ENCODE results near the gene B9D1. TPM values are rescaled to one million over a fixed set of nuclear protein-coding genes. Genes with fewer than 3 reads are reported as not detected.

Gene B9D1
- total RNA-seq, 1 donor from 2014 or later: 19.0 TPM

DNA sequence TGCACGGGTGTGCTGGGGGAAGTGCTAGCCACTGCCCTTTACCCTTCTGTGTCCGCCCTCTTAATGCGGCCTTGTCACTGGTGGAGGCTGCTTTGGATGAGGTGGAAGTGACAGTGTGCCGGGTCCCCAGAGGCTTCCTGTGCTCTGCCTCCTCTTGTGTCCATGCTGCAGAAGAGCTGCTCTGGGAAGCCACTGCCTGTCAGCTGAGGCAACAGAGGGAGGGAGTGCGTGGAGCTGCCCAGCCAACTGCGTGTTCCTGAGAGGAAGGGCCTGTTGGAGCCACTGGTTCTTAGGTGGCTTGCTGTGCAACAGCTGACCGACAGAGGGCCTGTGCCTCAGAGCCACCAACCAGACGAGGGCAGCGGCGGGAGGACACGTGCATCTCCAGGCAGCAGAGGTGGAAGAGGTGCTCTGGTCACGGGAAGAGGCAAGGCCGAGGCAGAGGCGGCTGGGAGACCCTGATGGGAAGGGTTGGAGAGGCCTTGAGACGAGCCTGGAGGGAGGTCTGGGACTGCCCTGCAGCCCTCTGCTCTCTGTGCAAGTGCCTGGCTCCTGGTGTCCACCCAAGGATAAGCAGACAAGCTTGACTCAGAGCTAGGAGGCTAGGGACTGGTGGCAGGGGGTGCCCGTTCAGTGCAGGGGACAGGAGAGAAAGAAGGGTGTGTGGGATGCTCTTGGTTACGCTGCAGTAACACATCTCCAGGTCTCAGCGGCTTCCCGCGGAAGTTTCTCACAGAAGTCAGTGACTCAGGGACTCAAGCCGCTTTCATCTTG lies 25.4 kb downstream of the B9D1 start:
- no peak for DNase-seq (ENCODE audit: low read depth)
- Histone ChIP-seq H3K27me3 (ENCODE audit: control insufficient read depth, insufficient read depth, low read length) (no peaks in the 10 kb centered on the region), H3K4me3 (ENCODE audit: low read depth, low read length) (no peak overlapping the region), H3K36me3 (ENCODE audit: control insufficient read depth, insufficient read depth, low read length) (no peaks in the 10 kb centered on the region)
- TF ChIP-seq, protein P1, sequence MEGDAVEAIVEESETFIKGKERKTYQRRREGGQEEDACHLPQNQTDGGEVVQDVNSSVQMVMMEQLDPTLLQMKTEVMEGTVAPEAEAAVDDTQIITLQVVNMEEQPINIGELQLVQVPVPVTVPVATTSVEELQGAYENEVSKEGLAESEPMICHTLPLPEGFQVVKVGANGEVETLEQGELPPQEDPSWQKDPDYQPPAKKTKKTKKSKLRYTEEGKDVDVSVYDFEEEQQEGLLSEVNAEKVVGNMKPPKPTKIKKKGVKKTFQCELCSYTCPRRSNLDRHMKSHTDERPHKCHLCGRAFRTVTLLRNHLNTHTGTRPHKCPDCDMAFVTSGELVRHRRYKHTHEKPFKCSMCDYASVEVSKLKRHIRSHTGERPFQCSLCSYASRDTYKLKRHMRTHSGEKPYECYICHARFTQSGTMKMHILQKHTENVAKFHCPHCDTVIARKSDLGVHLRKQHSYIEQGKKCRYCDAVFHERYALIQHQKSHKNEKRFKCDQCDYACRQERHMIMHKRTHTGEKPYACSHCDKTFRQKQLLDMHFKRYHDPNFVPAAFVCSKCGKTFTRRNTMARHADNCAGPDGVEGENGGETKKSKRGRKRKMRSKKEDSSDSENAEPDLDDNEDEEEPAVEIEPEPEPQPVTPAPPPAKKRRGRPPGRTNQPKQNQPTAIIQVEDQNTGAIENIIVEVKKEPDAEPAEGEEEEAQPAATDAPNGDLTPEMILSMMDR (IDR thresholded peaks at IDR 0.05; ENCODE audit: insufficient read depth, low read length, poor library complexity, severe bottlenecking): no peak

DNA sequence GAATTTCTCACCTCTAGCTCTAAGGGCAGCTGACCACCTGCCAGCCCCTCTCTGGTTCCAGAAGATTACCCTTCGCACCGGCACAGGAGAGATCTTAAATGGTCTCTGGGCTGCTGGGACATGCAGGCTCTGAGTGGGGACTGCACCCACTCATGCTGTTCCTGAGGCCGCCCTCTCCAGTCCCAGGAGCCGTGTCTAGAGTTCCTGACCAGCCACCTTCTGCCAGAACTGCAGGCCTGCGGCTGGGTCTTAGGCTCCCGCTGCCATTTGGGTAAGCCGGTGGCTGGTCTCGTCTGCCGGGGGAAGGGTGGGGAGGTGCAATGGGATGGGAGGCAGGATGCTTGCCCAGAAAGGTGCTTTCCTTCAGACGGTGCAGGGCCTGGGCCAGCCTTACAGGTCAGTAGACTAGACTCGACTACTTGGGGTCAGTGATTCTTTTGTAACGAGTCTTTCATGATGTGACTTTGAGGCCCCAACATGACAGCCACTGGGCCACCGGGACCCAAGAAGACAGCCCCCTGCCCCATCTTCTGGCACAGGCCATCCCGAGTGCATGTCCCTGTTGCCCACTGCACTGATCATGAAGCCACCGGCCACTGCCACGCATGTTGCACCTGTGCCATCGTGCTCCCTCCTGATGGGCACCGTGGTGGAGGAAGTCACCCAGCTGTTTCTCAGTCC lies 26.4 kb downstream of the B9D1 start:
- H3K36me3 ChIP-seq (ENCODE audit: control insufficient read depth, insufficient read depth, low read length): no peaks in the 10 kb centered on the region
- H3K4me3 ChIP-seq (ENCODE audit: low read depth, low read length): no peak overlapping the region
- TF ChIP-seq, protein P1 (IDR thresholded peaks at IDR 0.05; ENCODE audit: insufficient read depth, low read length, poor library complexity, severe bottlenecking): no peak
- no peaks in the 10 kb centered on the region for H3K27me3 ChIP-seq (ENCODE audit: control insufficient read depth, insufficient read depth, low read length)
- DNase-seq (ENCODE audit: low read depth): no peak

DNA sequence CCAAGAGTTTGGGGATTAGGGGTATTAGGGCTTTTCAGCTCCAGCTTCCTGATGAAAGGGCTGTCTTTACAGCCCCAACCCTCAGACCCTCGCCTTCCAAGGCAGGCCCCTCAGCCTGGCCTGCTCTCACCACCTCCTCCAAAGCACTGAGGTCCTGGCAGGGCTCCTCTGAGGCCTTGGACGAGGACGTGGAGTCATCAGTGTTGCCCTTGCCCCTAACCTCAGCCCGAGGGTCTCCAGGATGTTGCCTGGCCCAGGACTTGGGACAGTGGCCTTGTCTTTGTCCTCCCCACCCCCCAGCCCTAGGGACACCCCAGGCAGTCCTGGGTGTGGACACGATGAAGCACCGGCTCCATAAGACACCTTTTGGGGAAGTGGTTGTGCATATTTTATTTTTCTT lies 28.2 kb downstream of the B9D1 start:
- Histone ChIP-seq H3K36me3 (ENCODE audit: control insufficient read depth, insufficient read depth, low read length) (no peaks in the 10 kb centered on the region), H3K4me3 (ENCODE audit: low read depth, low read length) (no peak overlapping the region), H3K27me3 (ENCODE audit: control insufficient read depth, insufficient read depth, low read length) (no peaks in the 10 kb centered on the region)
- no peak for DNase-seq (ENCODE audit: low read depth)
- TF ChIP-seq, protein P1 (IDR thresholded peaks at IDR 0.05; ENCODE audit: insufficient read depth, low read length, poor library complexity, severe bottlenecking): no peak

DNA sequence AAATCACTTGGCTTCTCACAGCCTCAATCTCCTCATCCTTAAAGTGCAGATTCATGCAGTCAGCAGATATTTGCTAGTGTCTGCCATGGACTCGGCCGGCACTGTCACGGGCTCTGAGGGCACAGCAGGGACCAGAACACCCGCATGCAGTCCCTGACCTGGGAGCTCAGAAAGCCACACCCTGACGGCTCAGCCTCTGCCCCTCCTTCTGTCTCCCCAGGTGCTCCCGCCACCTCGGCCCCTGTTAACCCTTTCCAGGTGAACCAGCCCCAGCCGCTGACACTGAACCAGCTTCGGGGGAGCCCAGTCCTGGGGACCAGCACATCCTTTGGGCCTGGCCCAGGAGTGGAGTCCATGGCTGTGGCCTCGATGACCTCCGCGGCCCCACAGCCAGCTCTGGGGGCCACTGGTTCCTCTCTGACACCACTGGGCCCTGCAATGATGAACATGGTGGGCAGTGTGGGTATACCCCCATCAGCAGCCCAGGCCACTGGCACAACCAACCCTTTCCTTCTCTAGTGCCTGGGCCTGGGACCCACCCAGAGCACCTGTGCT lies 28.7 kb downstream of the B9D1 start:
- Histone ChIP-seq H3K27me3 (ENCODE audit: control insufficient read depth, insufficient read depth, low read length) (no peaks in the 10 kb centered on the region), H3K36me3 (ENCODE audit: control insufficient read depth, insufficient read depth, low read length) (no peaks in the 10 kb centered on the region), H3K4me3 (ENCODE audit: low read depth, low read length) (no peak overlapping the region)
- TF ChIP-seq, protein P1 (IDR thresholded peaks at IDR 0.05; ENCODE audit: insufficient read depth, low read length, poor library complexity, severe bottlenecking): no peak
- no peak for DNase-seq (ENCODE audit: low read depth)

DNA sequence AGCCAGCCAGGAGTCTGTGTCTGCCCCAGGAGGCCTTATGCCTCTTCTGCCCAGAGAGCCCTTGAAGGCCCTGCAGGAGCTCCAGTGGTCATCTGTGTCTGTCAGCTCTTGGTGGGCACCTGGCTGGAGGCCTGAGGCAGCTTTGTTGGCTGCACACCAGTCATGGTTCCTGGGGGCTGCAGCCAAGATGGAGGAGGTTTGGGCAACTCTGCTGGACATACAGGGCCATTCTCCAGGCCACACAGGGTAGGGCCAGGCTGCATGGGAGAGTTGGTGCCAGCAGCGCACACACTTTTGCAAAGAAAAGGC lies 29.4 kb downstream of the B9D1 start:
- Histone ChIP-seq H3K4me3 (ENCODE audit: low read depth, low read length) (no peak overlapping the region), H3K36me3 (ENCODE audit: control insufficient read depth, insufficient read depth, low read length) (no peaks in the 10 kb centered on the region), H3K27me3 (ENCODE audit: control insufficient read depth, insufficient read depth, low read length) (no peaks in the 10 kb centered on the region)
- TF ChIP-seq, protein P1 (IDR thresholded peaks at IDR 0.05; ENCODE audit: insufficient read depth, low read length, poor library complexity, severe bottlenecking): no peak
- no peak for DNase-seq (ENCODE audit: low read depth)

Data from kidney epithelial cell (primary cell).